Natural killer cell (primary cell): Measurements from ENCODE around the gene COG2. TPM values are rescaled to one million over a fixed set of nuclear protein-coding genes. Genes with fewer than 3 reads are reported as not detected.

Source experiments
- ATAC-seq, 3 donors: fragments of 150-1000 bp in 2 of 3; fragments of 200-7000 bp in 1 of 3; cut with Tn5 transposase; 1 replicate in 1 of 3; 2 replicates in 2 of 3; pipeline ENCODE4 v1.10.0; 2021; ENCODE audit warnings: mild to moderate bottlenecking in 2 of 3, moderate library complexity in 2 of 3
- DNase-seq, 2 donors: peaks; one replicate each; pipeline versions ENCODE4 v3.0.0 to v3.0.0-alpha.2; 2013 to 2021; ENCODE audit warnings: mixed read lengths in 1 of 2
- H3K27ac ChIP-seq: one replicate; pipeline ENCODE4 v1.5.1; 2013; ENCODE audit warnings: mild to moderate bottlenecking, low read length
- H3K27me3 ChIP-seq: one replicate; pipeline ENCODE4 v1.6.1; 2013; ENCODE audit warnings: low read length; ENCODE audit not compliant: control insufficient read depth, insufficient read depth
- H3K36me3 ChIP-seq: one replicate; pipeline ENCODE4 v1.6.1; 2013; ENCODE audit warnings: low read length; ENCODE audit not compliant: control insufficient read depth, insufficient read depth
- H3K4me1 ChIP-seq: one replicate; pipeline ENCODE4 v1.6.1; 2013; ENCODE audit warnings: low read length; ENCODE audit not compliant: control insufficient read depth, insufficient read depth
- H3K4me3 ChIP-seq: one replicate; pipeline ENCODE4 v1.5.1; 2013; ENCODE audit warnings: low read length
- H3K9me3 ChIP-seq: one replicate; pipeline ENCODE4 v1.6.1; 2013; ENCODE audit warnings: low read length; ENCODE audit not compliant: control insufficient read depth, insufficient read depth
- H3K27ac Mint-ChIP-seq, 2 donors: one replicate each; pipeline ENCODE4 v1.8.0; 2022; ENCODE audit warnings: mild to moderate bottlenecking in 2 of 2, mixed read lengths in 2 of 2, moderate library complexity in 1 of 2
- H3K27me3 Mint-ChIP-seq, 2 donors: one replicate each; pipeline ENCODE4 v1.8.0; 2022; ENCODE audit warnings: low read depth in 2 of 2, mixed read lengths in 2 of 2
- H3K36me3 Mint-ChIP-seq: one replicate; pipeline ENCODE4 v1.8.0; 2022; ENCODE audit warnings: mixed read lengths
- H3K4me1 Mint-ChIP-seq, 2 donors: one replicate each; pipeline ENCODE4 v1.8.0; 2022; ENCODE audit warnings: mixed read lengths in 2 of 2
- H3K4me3 Mint-ChIP-seq: one replicate; pipeline ENCODE4 v1.8.0; 2022; ENCODE audit warnings: mild to moderate bottlenecking, moderate library complexity, mixed read lengths
- H3K9me3 Mint-ChIP-seq, 2 donors: one replicate each; pipeline ENCODE4 v1.8.0; 2022; ENCODE audit warnings: mixed read lengths in 2 of 2
- CTCF ChIP-seq: fragments of 200-600 bp; IDR thresholded peaks from one replicate; pipeline ENCODE4 v1.8.0; 2022; ENCODE audit warnings: antibody characterized with exemption
- WGBS: methylation state at CpG from one replicate; pipeline ENCODE4 v1.1.7; 2013; ENCODE audit warnings: missing lambda C conversion rate; ENCODE audit not compliant: insufficient coverage; 5-methylcytosine and 5-hydroxymethylcytosine counted together
- intact Hi-C: fragments of 100-400 bp; cut with micrococcal nuclease; formaldehyde crosslinking; loops from one replicate; pipeline ENCODE4 v1.14.2; 2022
- total RNA-seq, 4 donors: library from RNA; stranded (reverse); fragments of 120-200 nt in 1 of 4; gene quantifications; one replicate each; pipeline versions ENCODE4 v1.2.3 to v1.2.4, GENCODE V29; 2013 to 2022

The COG2 gene
- total RNA-seq, 3 donors from 2014 or later (not counting 1 experiment from before 2014, with no cell fraction given) = 15.8 to 24.1 (median 17.5) TPM

- Mint-ChIP-seq H3K4me1 (peaks cover 0 to 9% of the 10 kb centered on the region in 2 donors), H3K4me3 (no peak overlapping the region), H3K36me3 (peaks cover 26% of the 10 kb centered on the region), H3K27ac (no peak overlapping the region), H3K27me3 (no peaks in the 10 kb centered on the region), H3K9me3 (no peaks in the 10 kb centered on the region)
- H3K27me3 ChIP-seq = no peaks in the 10 kb centered on the region
- WGBS = 95% methylated on average over 9 of the region's 9 CpGs
- no peak for DNase-seq
- no peak for TF ChIP-seq CTCF
- peaks cover 6% of the 10 kb centered on the region for H3K4me1 ChIP-seq
- ATAC-seq = no peak
- intact Hi-C loops = no loop called here
- H3K9me3 ChIP-seq = no peaks in the 10 kb centered on the region
- H3K4me3 ChIP-seq = no peak overlapping the region
- peaks cover 85% of the 10 kb centered on the region for H3K36me3 ChIP-seq
- no peak overlapping the region for H3K27ac ChIP-seq
These were observed 47.8 kb downstream of the COG2 start for GRCh38 chr1:230690101-230690500.

GRCh38 chr1:230691615-230692014 is 49.3 kb downstream of the COG2 start:
- no peaks in the 10 kb centered on the region for H3K27me3 Mint-ChIP-seq
- H3K9me3 ChIP-seq = no peaks in the 10 kb centered on the region
- no peak overlapping the region for H3K4me3 Mint-ChIP-seq
- ATAC-seq = no peak
- peaks cover 26% of the 10 kb centered on the region for H3K36me3 Mint-ChIP-seq
- TF ChIP-seq CTCF = no peak
- peaks cover 7% of the 10 kb centered on the region for H3K4me1 ChIP-seq
- peaks cover 69% of the 10 kb centered on the region for H3K36me3 ChIP-seq
- peaks cover 0 to 9% of the 10 kb centered on the region in 2 donors for H3K4me1 Mint-ChIP-seq
- 98% methylated on average over 10 of the region's 10 CpGs for WGBS
- H3K27ac ChIP-seq = no peak overlapping the region
- H3K27me3 ChIP-seq = no peaks in the 10 kb centered on the region
- H3K9me3 Mint-ChIP-seq = no peaks in the 10 kb centered on the region
- no peak for DNase-seq
- H3K27ac Mint-ChIP-seq = peak overlapping the region in 1 of 2 donors; percentile 11
- H3K4me3 ChIP-seq = no peak overlapping the region
- intact Hi-C loops = no loop called here

GRCh38 chr1:230693221-230693620 is 50.9 kb downstream of the COG2 start:
- TF ChIP-seq CTCF = no peak
- H3K36me3 ChIP-seq = peaks cover 54% of the 10 kb centered on the region
- H3K36me3 Mint-ChIP-seq = peaks cover 24% of the 10 kb centered on the region
- DNase-seq (no peak), ATAC-seq (no peak)
- H3K4me3 ChIP-seq = no peak overlapping the region
- intact Hi-C loops = no loop called here
- H3K4me1 Mint-ChIP-seq = peaks cover 0 to 9% of the 10 kb centered on the region in 2 donors
- H3K9me3 ChIP-seq = no peaks in the 10 kb centered on the region
- no peaks in the 10 kb centered on the region for H3K9me3 Mint-ChIP-seq
- no peaks in the 10 kb centered on the region for H3K27me3 ChIP-seq
- 93% methylated on average over 3 of the region's 6 CpGs for WGBS
- no peaks in the 10 kb centered on the region for H3K27me3 Mint-ChIP-seq
- H3K27ac ChIP-seq = no peak overlapping the region
- no peak overlapping the region for H3K4me3 Mint-ChIP-seq
- H3K27ac Mint-ChIP-seq = no peak overlapping the region
- H3K4me1 ChIP-seq = peaks cover 7% of the 10 kb centered on the region

- Mint-ChIP-seq H3K27ac (peak overlapping the region in 1 of 2 donors; percentile 30), H3K4me1 (peaks cover 0 to 9% of the 10 kb centered on the region in 2 donors), H3K27me3 (no peaks in the 10 kb centered on the region), H3K36me3 (peaks cover 20% of the 10 kb centered on the region), H3K4me3 (no peak overlapping the region), H3K9me3 (no peaks in the 10 kb centered on the region)
- TF ChIP-seq CTCF = no peak
- intact Hi-C loops = no loop called here
- no peak overlapping the region for H3K4me3 ChIP-seq
- H3K36me3 ChIP-seq = peaks cover 50% of the 10 kb centered on the region
- H3K27ac ChIP-seq = no peak overlapping the region
- H3K4me1 ChIP-seq = peaks cover 7% of the 10 kb centered on the region
- 94% methylated on average over 8 of the region's 8 CpGs for WGBS
- no peaks in the 10 kb centered on the region for H3K27me3 ChIP-seq
- DNase-seq (no peak), ATAC-seq (no peak)
- H3K9me3 ChIP-seq = no peaks in the 10 kb centered on the region
These were observed 51.5 kb downstream of the COG2 start for GRCh38 chr1:230693777-230694176.
